ENCODE results near the gene LRRC15. TPM values are rescaled to one million over a fixed set of nuclear protein-coding genes. Genes with fewer than 3 reads are reported as not detected.

Gene LRRC15
- total RNA-seq, 4 donors from 2014 or later = 5.6 to 23.7 (median 9.6) TPM; not detected in 1

DNA sequence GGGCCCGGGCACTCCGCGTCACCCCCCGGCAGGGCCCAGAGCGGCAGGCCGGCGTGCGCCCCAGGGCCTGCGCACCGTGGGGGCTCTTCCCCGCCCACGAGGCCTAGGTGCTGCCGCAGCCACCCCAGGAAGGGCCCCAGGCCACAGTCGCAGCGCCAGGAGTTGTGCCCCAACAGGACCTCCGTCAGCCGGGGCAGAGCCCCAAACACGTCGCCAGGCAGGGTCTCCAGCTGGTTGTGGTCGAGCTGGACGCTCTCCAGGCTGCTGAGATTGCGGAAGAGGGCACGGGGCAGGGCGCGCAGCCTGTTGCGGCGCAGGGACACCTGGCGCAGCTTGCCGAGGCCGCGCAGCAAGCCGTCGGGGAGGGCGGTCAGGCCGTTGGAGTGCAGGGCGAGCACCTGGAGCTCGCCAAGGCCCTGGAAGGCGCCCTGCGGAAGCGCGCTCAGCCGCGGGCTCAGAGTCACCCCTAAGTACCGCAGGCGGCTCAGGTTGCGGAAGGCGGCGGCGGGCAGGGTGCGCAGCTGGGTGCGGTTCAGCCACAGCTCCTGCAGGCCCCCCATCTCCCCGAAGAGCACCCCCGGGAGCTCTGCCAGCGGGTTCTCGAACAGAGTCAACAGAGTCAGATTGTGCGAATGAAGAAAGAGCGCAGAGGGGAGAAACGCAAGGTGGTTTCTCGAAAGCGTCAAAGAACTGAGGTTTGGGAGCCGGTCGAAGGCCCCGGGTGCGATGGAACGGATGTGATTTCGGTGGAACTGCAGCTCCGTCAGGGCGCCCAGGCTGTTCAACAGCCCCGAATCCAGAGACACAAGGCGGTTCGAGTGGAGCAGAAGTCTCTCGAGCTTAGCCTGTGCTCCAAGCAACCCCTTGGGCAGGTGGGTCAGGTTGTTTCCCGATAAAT is 27.6 kb upstream of the LRRC15 start:
- Histone ChIP-seq H3K9me3 (no peaks in the 10 kb centered on the region), H3K4me1 (peaks cover 30% of the 10 kb centered on the region), H3K27ac (peak overlapping the region; percentile 38), H3K27me3 (peaks cover 26% of the 10 kb centered on the region), H3K36me3 (no peaks in the 10 kb centered on the region), H3K4me3 (peak overlapping the region; percentile 30)
- TF ChIP-seq POLR2AphosphoS5 (IDR thresholded peaks at IDR 0.05) (no peak), POLR2A (IDR thresholded peaks at IDR 0.05) (no peak), EP300 (IDR thresholded peaks at IDR 0.05) (no peak), CTCF (IDR thresholded peaks at IDR 0.05) (no peak)
- 27% methylated on average over 49 of the region's 73 CpGs for WGBS
- DNase-seq (ENCODE audit: low spot score in 2 of 2) = no peak

DNA sequence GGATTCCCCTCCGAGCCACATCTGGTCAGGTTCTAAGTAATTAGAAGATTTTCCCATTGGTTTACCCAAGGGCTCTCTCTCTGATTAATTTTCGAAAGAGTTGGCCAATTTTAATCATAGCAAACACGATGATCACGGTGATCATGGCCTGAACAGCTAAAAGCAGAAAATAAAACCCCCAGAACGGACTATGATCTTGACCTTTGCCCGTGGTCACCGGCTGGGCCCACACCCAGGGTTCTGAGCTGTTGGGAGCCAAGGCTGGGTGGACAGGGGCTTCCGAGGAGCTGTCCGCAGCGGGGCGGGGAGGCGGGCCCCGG is 27.0 kb upstream of the LRRC15 start:
- peak overlapping the region; percentile 30 for H3K4me3 ChIP-seq
- WGBS = 6% methylated on average over 7 of the region's 13 CpGs

DNA sequence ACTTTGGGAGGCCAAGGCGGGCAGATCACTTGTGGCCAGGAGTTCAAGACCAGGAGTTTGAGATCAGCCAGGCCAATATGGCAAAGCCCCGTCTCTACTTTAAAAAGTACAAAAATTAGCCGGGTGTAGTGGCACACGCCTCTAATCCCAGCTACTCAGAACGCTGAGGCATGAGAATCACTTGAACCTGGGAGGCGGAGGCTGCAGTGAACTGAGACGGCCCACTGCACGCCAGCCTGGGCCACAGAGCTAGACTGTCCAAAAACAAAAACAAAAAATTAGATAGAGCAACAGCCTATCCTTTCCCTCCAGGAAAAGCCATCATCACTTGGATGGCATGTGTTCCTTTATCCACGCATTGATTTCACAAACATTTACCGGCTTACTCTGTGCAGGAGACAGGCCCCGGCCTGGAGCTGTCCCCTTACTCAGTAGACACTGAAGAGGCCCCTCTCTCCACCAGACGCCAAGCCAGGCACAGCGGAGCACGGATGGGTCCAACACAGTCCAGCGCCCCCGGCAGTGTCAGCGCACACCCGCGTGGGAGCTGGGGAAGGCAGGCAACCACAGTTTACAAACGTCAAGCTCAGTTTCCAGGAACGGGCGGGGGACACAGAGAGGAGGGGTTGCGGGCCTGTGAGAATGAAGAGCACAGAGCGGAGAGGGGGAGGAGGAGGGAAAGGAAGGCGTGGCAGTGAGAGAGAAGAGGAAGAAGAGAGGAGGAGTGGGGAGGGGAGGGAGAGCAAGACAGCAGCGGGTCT is 26.4 kb upstream of the LRRC15 start:
- peak in 1 of 2 donors; percentile 79 for DNase-seq (ENCODE audit: low spot score in 2 of 2)
- WGBS = 24% methylated on average over 26 of the region's 26 CpGs
- peak overlapping the region; percentile 38 for H3K27ac ChIP-seq
- H3K36me3 ChIP-seq = no peaks in the 10 kb centered on the region
- H3K9me3 ChIP-seq = no peaks in the 10 kb centered on the region
- peak overlapping the region; percentile 30 for H3K4me3 ChIP-seq
- peaks cover 30% of the 10 kb centered on the region for H3K4me1 ChIP-seq
- peaks cover 26% of the 10 kb centered on the region for H3K27me3 ChIP-seq
- TF ChIP-seq CTCF (IDR thresholded peaks at IDR 0.05) (no peak), EP300 (IDR thresholded peaks at IDR 0.05) (no peak), POLR2A (IDR thresholded peaks at IDR 0.05) (no peak), POLR2AphosphoS5 (IDR thresholded peaks at IDR 0.05) (no peak)

More for the DNA sequence above, 27.0 kb upstream of the LRRC15 start:
- DNase-seq (ENCODE audit: low spot score in 2 of 2) = no peak
- no peaks in the 10 kb centered on the region for H3K36me3 ChIP-seq
- H3K27me3 ChIP-seq = peaks cover 26% of the 10 kb centered on the region
- H3K27ac ChIP-seq = peak overlapping the region; percentile 38
- TF ChIP-seq CTCF (IDR thresholded peaks at IDR 0.05) (no peak), POLR2A (IDR thresholded peaks at IDR 0.05) (no peak), EP300 (IDR thresholded peaks at IDR 0.05) (no peak), POLR2AphosphoS5 (IDR thresholded peaks at IDR 0.05) (no peak)
- H3K4me1 ChIP-seq = peaks cover 30% of the 10 kb centered on the region
- no peaks in the 10 kb centered on the region for H3K9me3 ChIP-seq

- no peak for DNase-seq (ENCODE audit: low spot score in 2 of 2)
- 71% methylated on average over 5 of the region's 5 CpGs for WGBS
- TF ChIP-seq EP300 (IDR thresholded peaks at IDR 0.05) = no peak
- TF ChIP-seq POLR2AphosphoS5 (IDR thresholded peaks at IDR 0.05) = no peak
- TF ChIP-seq POLR2A (IDR thresholded peaks at IDR 0.05) = no peak
- no peak for TF ChIP-seq CTCF (IDR thresholded peaks at IDR 0.05)
- Histone ChIP-seq H3K4me3 (no peak overlapping the region), H3K9me3 (no peaks in the 10 kb centered on the region), H3K36me3 (no peaks in the 10 kb centered on the region), H3K27ac (no peak overlapping the region), H3K27me3 (peaks cover 26% of the 10 kb centered on the region), H3K4me1 (peaks cover 30% of the 10 kb centered on the region)
Measured at GRCh38 chr3:194395212-194395611, 25.7 kb upstream of the LRRC15 start.

DNA sequence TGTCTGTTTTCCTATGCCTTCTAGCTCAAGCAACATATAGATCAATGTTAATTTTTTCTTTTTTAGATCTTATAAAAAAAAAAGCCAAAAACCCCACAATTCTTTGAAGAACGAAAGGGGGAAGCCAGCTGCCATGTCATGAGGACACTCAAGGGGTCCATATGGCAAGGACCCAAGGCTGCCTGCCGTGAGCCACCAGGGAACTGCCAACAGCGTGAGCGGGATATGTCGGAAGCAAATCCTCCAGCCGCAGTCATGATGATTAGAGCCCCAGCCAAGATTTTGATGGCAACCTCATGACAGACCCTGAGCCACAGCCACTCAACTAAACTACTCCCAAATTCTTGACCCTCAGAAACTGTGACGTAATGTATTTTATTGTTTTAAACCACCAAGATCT is 23.0 kb upstream of the LRRC15 start:
- no peaks in the 10 kb centered on the region for H3K36me3 ChIP-seq
- TF ChIP-seq EP300 (IDR thresholded peaks at IDR 0.05) = no peak
- TF ChIP-seq CTCF (IDR thresholded peaks at IDR 0.05) = no peak
- TF ChIP-seq POLR2A (IDR thresholded peaks at IDR 0.05) = no peak
- TF ChIP-seq POLR2AphosphoS5 (IDR thresholded peaks at IDR 0.05) = no peak
- no peak for DNase-seq (ENCODE audit: low spot score in 2 of 2)
- WGBS = 96% methylated on average over 7 of the region's 7 CpGs
- no peak overlapping the region for H3K27ac ChIP-seq
- peaks cover 8% of the 10 kb centered on the region for H3K27me3 ChIP-seq
- no peaks in the 10 kb centered on the region for H3K9me3 ChIP-seq
- no peak overlapping the region for H3K4me3 ChIP-seq
- peaks cover 23% of the 10 kb centered on the region for H3K4me1 ChIP-seq

All from suprapubic skin (tissue), 4 donors.